ENCODE measurements around the gene TM4SF1.

- TF ChIP-seq, protein P1, sequence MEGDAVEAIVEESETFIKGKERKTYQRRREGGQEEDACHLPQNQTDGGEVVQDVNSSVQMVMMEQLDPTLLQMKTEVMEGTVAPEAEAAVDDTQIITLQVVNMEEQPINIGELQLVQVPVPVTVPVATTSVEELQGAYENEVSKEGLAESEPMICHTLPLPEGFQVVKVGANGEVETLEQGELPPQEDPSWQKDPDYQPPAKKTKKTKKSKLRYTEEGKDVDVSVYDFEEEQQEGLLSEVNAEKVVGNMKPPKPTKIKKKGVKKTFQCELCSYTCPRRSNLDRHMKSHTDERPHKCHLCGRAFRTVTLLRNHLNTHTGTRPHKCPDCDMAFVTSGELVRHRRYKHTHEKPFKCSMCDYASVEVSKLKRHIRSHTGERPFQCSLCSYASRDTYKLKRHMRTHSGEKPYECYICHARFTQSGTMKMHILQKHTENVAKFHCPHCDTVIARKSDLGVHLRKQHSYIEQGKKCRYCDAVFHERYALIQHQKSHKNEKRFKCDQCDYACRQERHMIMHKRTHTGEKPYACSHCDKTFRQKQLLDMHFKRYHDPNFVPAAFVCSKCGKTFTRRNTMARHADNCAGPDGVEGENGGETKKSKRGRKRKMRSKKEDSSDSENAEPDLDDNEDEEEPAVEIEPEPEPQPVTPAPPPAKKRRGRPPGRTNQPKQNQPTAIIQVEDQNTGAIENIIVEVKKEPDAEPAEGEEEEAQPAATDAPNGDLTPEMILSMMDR (conservative IDR thresholded peaks at IDR 0.05; ENCODE audit: low read depth, low read length): no peak
- TF ChIP-seq EZH2 (IDR thresholded peaks at IDR 0.05; ENCODE audit: low read length, unreplicated experiment): no peak
Observed at GRCh38 chr3:149384167-149384566, 6.7 kb upstream of the TM4SF1 start.

All from PC-3 (cell line).